ENCODE measurements around the gene AP5S1. TPM values are rescaled to one million over a fixed set of nuclear protein-coding genes. Genes with fewer than 3 reads are reported as not detected.
A peak's percentile ranks its signal among the peaks of the same experiment; 100 is the strongest.

AP5S1 gene
- total and polyA plus RNA-seq, 2 donors (not counting 1 experiment from before 2014, with no cell fraction given): 11.8 to 17.8 TPM

DNA sequence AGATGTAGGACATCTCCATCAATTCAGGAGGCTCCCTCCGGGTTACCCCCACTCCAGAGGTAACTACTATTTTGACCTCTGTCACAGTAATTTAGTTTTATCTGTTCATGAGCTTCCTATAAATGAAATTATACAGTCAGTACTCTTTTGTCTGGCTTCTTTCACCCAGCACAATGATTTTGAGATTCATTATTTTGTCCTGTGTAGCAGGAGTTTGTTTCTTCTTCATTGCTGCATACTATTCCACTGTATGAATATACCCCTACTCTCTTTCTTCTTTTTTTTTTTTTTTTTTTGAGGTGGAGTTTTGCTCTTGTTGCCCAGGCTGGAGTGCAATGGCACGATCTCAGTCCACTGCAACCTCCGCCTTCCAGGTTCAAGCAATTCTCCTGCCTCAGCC is 11.8 kb upstream of the AP5S1 start:
- peaks cover 6% of the 10 kb centered on the region for H3K79me2 ChIP-seq (ENCODE audit: control insufficient read depth, insufficient read depth, low read length)
- H3K4me3 ChIP-seq (replicated peaks in 1 of 4; ENCODE audit: control extremely low read depth in 1 of 4, insufficient read depth in 1 of 4, low read depth in 3 of 4, low read length in 4 of 4): peak overlapping the region in 3 of 4 experiments; percentile 12 to 30 (median 15)

DNA sequence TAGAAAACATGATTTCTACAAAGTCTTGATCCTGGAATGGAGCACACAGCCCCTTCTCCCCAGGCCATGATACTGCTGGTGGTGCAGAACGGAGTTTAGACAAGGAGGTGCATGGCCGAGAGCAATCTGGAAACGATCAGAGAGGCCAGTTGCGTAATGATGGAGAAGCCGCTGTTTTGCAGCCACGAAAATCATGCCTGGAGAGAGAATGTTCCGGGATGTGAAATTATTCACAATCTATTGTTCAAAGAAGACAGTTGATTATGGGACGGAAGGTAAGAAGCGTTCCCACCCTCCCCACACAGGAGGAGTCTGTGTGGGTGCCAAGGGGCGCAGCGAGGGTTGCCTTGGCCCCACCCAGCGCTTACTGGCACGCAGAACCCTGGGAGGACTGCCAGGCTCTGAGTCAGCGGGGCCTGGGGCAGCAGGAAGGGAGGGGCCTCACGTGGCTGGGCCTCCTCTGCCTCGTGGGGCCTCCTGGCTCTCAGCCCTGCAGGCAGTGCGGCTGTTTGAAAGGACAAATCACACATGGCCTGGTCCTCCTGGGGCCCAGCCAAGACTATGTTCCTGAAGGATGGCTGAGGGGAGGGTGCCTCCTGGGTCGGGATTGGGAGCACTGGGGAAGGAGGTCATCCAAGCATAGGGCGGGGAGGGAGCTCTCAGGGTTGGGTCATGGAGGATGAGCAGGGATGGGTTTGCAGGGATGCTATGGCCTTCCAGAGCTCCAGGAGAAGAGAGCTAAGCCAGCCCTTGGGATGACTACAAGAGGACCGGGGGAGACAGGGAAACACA is 8.7 kb upstream of the AP5S1 start:
- H3K27ac ChIP-seq (ENCODE audit: insufficient read depth, low read length): peak overlapping the region; percentile 96
- peaks cover 5% of the 10 kb centered on the region for H3K79me2 ChIP-seq (ENCODE audit: control insufficient read depth, insufficient read depth, low read length)
- H3K4me3 ChIP-seq (replicated peaks in 1 of 4; ENCODE audit: control extremely low read depth in 1 of 4, insufficient read depth in 1 of 4, low read depth in 3 of 4, low read length in 4 of 4): peak overlapping the region; percentile 39 to 46 (median 45)
- no peaks in the 10 kb centered on the region for H4K20me1 ChIP-seq (ENCODE audit: control insufficient read depth, extremely low read depth, insufficient read depth, low read length)
- H3K27me3 ChIP-seq (ENCODE audit: control insufficient read depth, insufficient read depth, low read length): no peaks in the 10 kb centered on the region
- TF ChIP-seq EZH2 (IDR thresholded peaks at IDR 0.05; ENCODE audit: low read length, missing control alignments): no peak
- TF ChIP-seq, protein P1, sequence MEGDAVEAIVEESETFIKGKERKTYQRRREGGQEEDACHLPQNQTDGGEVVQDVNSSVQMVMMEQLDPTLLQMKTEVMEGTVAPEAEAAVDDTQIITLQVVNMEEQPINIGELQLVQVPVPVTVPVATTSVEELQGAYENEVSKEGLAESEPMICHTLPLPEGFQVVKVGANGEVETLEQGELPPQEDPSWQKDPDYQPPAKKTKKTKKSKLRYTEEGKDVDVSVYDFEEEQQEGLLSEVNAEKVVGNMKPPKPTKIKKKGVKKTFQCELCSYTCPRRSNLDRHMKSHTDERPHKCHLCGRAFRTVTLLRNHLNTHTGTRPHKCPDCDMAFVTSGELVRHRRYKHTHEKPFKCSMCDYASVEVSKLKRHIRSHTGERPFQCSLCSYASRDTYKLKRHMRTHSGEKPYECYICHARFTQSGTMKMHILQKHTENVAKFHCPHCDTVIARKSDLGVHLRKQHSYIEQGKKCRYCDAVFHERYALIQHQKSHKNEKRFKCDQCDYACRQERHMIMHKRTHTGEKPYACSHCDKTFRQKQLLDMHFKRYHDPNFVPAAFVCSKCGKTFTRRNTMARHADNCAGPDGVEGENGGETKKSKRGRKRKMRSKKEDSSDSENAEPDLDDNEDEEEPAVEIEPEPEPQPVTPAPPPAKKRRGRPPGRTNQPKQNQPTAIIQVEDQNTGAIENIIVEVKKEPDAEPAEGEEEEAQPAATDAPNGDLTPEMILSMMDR (conservative IDR thresholded peaks at IDR 0.05 in 1 of 2, IDR thresholded peaks at IDR 0.05 in 1 of 2; ENCODE audit: low read depth in 1 of 2, low read length in 2 of 2): no peak
- DNase-seq (ENCODE audit: low read depth in 2 of 2): peak; percentile 97 to 99
- H3K4me1 ChIP-seq (ENCODE audit: control insufficient read depth, extremely low read depth, insufficient read depth, low read length): peaks cover 36% of the 10 kb centered on the region
- H2AFZ ChIP-seq (ENCODE audit: low read length): no peak overlapping the region
- H3K9me3 ChIP-seq (ENCODE audit: control insufficient read depth, insufficient read depth, low read depth, low read length): no peaks in the 10 kb centered on the region
- no peaks in the 10 kb centered on the region for H3K36me3 ChIP-seq (ENCODE audit: control insufficient read depth, insufficient read depth, low read length)
- peak overlapping the region; percentile 85 for H3K4me2 ChIP-seq (ENCODE audit: extremely low read depth, insufficient read depth, low read length)
- peak overlapping the region; percentile 51 for H3K9ac ChIP-seq (ENCODE audit: insufficient read depth, low read length)

More for the DNA sequence above, 11.8 kb upstream of the AP5S1 start:
- peak overlapping the region; percentile 58 for H3K9ac ChIP-seq (ENCODE audit: insufficient read depth, low read length)
- H2AFZ ChIP-seq (ENCODE audit: low read length): no peak overlapping the region
- peaks cover 23% of the 10 kb centered on the region for H3K36me3 ChIP-seq (ENCODE audit: control insufficient read depth, insufficient read depth, low read length)
- no peaks in the 10 kb centered on the region for H4K20me1 ChIP-seq (ENCODE audit: control insufficient read depth, extremely low read depth, insufficient read depth, low read length)
- no peaks in the 10 kb centered on the region for H3K9me3 ChIP-seq (ENCODE audit: control insufficient read depth, insufficient read depth, low read depth, low read length)
- TF ChIP-seq EZH2 (IDR thresholded peaks at IDR 0.05; ENCODE audit: low read length, missing control alignments): no peak
- TF ChIP-seq, protein P1 (conservative IDR thresholded peaks at IDR 0.05 in 1 of 2, IDR thresholded peaks at IDR 0.05 in 1 of 2; ENCODE audit: low read depth in 1 of 2, low read length in 2 of 2): no peak
- peak overlapping the region; percentile 72 for H3K4me2 ChIP-seq (ENCODE audit: extremely low read depth, insufficient read depth, low read length)
- DNase-seq (ENCODE audit: low read depth in 2 of 2): no peak
- no peaks in the 10 kb centered on the region for H3K27me3 ChIP-seq (ENCODE audit: control insufficient read depth, insufficient read depth, low read length)
- peaks cover 52% of the 10 kb centered on the region for H3K4me1 ChIP-seq (ENCODE audit: control insufficient read depth, extremely low read depth, insufficient read depth, low read length)
- H3K27ac ChIP-seq (ENCODE audit: insufficient read depth, low read length): peak overlapping the region; percentile 98

DNA sequence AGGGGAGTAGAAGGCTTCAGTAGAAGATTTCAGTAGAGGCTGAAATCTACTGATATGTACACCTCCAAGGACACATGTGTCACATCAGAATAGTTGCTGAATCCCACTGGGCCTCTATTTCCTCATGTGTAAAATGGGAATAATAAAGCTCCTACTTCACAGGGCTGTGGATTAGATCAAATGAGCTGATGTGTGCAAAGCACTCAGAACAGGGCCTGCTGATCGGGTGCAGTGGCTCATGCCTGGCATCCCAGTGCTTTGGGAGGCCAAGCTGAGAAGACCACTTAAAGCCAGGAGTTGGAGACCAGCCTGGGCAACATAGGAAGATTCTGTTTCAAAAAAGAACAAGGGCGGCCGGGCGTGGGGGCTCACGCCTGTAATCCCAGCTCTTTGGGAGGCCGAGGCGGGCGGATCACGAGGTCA is 8.1 kb upstream of the AP5S1 start:
- Histone ChIP-seq H3K27me3 (ENCODE audit: control insufficient read depth, insufficient read depth, low read length) (no peaks in the 10 kb centered on the region), H3K4me2 (ENCODE audit: extremely low read depth, insufficient read depth, low read length) (no peak overlapping the region), H4K20me1 (ENCODE audit: control insufficient read depth, extremely low read depth, insufficient read depth, low read length) (no peaks in the 10 kb centered on the region), H3K4me3 (replicated peaks in 1 of 4; ENCODE audit: control extremely low read depth in 1 of 4, insufficient read depth in 1 of 4, low read depth in 3 of 4, low read length in 4 of 4) (no peak overlapping the region), H3K9me3 (ENCODE audit: control insufficient read depth, insufficient read depth, low read depth, low read length) (no peaks in the 10 kb centered on the region), H3K27ac (ENCODE audit: insufficient read depth, low read length) (peak overlapping the region; percentile 96), H3K36me3 (ENCODE audit: control insufficient read depth, insufficient read depth, low read length) (no peaks in the 10 kb centered on the region), H3K79me2 (ENCODE audit: control insufficient read depth, insufficient read depth, low read length) (peaks cover 5% of the 10 kb centered on the region), H2AFZ (ENCODE audit: low read length) (no peak overlapping the region), H3K4me1 (ENCODE audit: control insufficient read depth, extremely low read depth, insufficient read depth, low read length) (peaks cover 30% of the 10 kb centered on the region), H3K9ac (ENCODE audit: insufficient read depth, low read length) (no peak overlapping the region)
- TF ChIP-seq, protein P1 (conservative IDR thresholded peaks at IDR 0.05 in 1 of 2, IDR thresholded peaks at IDR 0.05 in 1 of 2; ENCODE audit: low read depth in 1 of 2, low read length in 2 of 2): no peak
- TF ChIP-seq EZH2 (IDR thresholded peaks at IDR 0.05; ENCODE audit: low read length, missing control alignments): no peak
- DNase-seq (ENCODE audit: low read depth in 2 of 2): no peak

All from fibroblast of lung (primary cell).